ENCODE data around the gene MYL6. TPM values are rescaled to one million over a fixed set of nuclear protein-coding genes. Genes with fewer than 3 reads are reported as not detected.

The MYL6 gene
- total and polyA plus RNA-seq, 2 donors = 2,051 to 2,137 TPM

GRCh38 chr12:56141946-56142784, 16.0 kb upstream of the MYL6 start:
- H3K27me3 ChIP-seq (ENCODE audit: control insufficient read depth in 2 of 2, insufficient read depth in 1 of 2, low read length in 1 of 2) = no peaks in the 10 kb centered on the region
- DNase-seq (ENCODE audit: low read depth in 6 of 9, low spot score in 9 of 9) = no peak
- H3K36me3 ChIP-seq (ENCODE audit: control insufficient read depth in 2 of 2, insufficient read depth in 2 of 2, low read length in 1 of 2) = peaks cover 63 to 74% of the 10 kb centered on the region in 2 donors
- H3K9me3 ChIP-seq (ENCODE audit: control insufficient read depth in 2 of 2, insufficient read depth in 1 of 2, low read length in 1 of 2) = no peaks in the 10 kb centered on the region
- 95% methylated on average over 19 of the region's 19 CpGs for WGBS
- no peak overlapping the region for H3K4me3 ChIP-seq (ENCODE audit: low read length in 2 of 2)
- H3K27ac ChIP-seq (ENCODE audit: low read depth in 1 of 2, low read length in 1 of 2) = no peak overlapping the region
- peaks cover 0 to 14% of the 10 kb centered on the region in 2 donors for H3K4me1 ChIP-seq (ENCODE audit: control insufficient read depth in 2 of 2, insufficient read depth in 2 of 2, low read length in 2 of 2)

GRCh38 chr12:56143217-56143616, 14.9 kb upstream of the MYL6 start:
- WGBS = 89% methylated on average over 4 of the region's 4 CpGs
- Histone ChIP-seq H3K36me3 (ENCODE audit: control insufficient read depth in 2 of 2, insufficient read depth in 2 of 2, low read length in 1 of 2) (peaks cover 53 to 63% of the 10 kb centered on the region in 2 donors), H3K4me1 (ENCODE audit: control insufficient read depth in 2 of 2, insufficient read depth in 2 of 2, low read length in 2 of 2) (peaks cover 0 to 5% of the 10 kb centered on the region in 2 donors), H3K4me3 (ENCODE audit: low read length in 2 of 2) (no peak overlapping the region), H3K27me3 (ENCODE audit: control insufficient read depth in 2 of 2, insufficient read depth in 1 of 2, low read length in 1 of 2) (no peaks in the 10 kb centered on the region), H3K27ac (ENCODE audit: low read depth in 1 of 2, low read length in 1 of 2) (no peak overlapping the region), H3K9me3 (ENCODE audit: control insufficient read depth in 2 of 2, insufficient read depth in 1 of 2, low read length in 1 of 2) (no peaks in the 10 kb centered on the region)
- no peak for DNase-seq (ENCODE audit: low read depth in 6 of 9, low spot score in 9 of 9)

GRCh38 chr12:56143870-56144269, 14.3 kb upstream of the MYL6 start:
- no peak for DNase-seq (ENCODE audit: low read depth in 6 of 9, low spot score in 9 of 9)
- WGBS = 94% methylated on average over 8 of the region's 8 CpGs
- H3K36me3 ChIP-seq (ENCODE audit: control insufficient read depth in 2 of 2, insufficient read depth in 2 of 2, low read length in 1 of 2) = peaks cover 46 to 57% of the 10 kb centered on the region in 2 donors
- H3K27me3 ChIP-seq (ENCODE audit: control insufficient read depth in 2 of 2, insufficient read depth in 1 of 2, low read length in 1 of 2) = no peaks in the 10 kb centered on the region
- no peaks in the 10 kb centered on the region for H3K4me1 ChIP-seq (ENCODE audit: control insufficient read depth in 2 of 2, insufficient read depth in 2 of 2, low read length in 2 of 2)
- no peaks in the 10 kb centered on the region for H3K9me3 ChIP-seq (ENCODE audit: control insufficient read depth in 2 of 2, insufficient read depth in 1 of 2, low read length in 1 of 2)
- H3K27ac ChIP-seq (ENCODE audit: low read depth in 1 of 2, low read length in 1 of 2) = peak overlapping the region in 1 of 2 donors; percentile 7
- no peak overlapping the region for H3K4me3 ChIP-seq (ENCODE audit: low read length in 2 of 2)

- H3K27ac ChIP-seq (ENCODE audit: low read depth in 1 of 2, low read length in 1 of 2) = no peak overlapping the region
- H3K27me3 ChIP-seq (ENCODE audit: control insufficient read depth in 2 of 2, insufficient read depth in 1 of 2, low read length in 1 of 2) = no peaks in the 10 kb centered on the region
- WGBS = over 99% methylated on average over 3 of the region's 3 CpGs
- no peak overlapping the region for H3K4me3 ChIP-seq (ENCODE audit: low read length in 2 of 2)
- DNase-seq (ENCODE audit: low read depth in 6 of 9, low spot score in 9 of 9) = no peak
- no peaks in the 10 kb centered on the region for H3K9me3 ChIP-seq (ENCODE audit: control insufficient read depth in 2 of 2, insufficient read depth in 1 of 2, low read length in 1 of 2)
- H3K36me3 ChIP-seq (ENCODE audit: control insufficient read depth in 2 of 2, insufficient read depth in 2 of 2, low read length in 1 of 2) = peaks cover 42 to 44% of the 10 kb centered on the region in 2 donors
- H3K4me1 ChIP-seq (ENCODE audit: control insufficient read depth in 2 of 2, insufficient read depth in 2 of 2, low read length in 2 of 2) = no peaks in the 10 kb centered on the region
Observed at GRCh38 chr12:56145217-56145616, 12.9 kb upstream of the MYL6 start.

- Histone ChIP-seq H3K27me3 (ENCODE audit: control insufficient read depth in 2 of 2, insufficient read depth in 1 of 2, low read length in 1 of 2) (no peaks in the 10 kb centered on the region), H3K36me3 (ENCODE audit: control insufficient read depth in 2 of 2, insufficient read depth in 2 of 2, low read length in 1 of 2) (peaks cover 35 to 36% of the 10 kb centered on the region in 2 donors), H3K4me1 (ENCODE audit: control insufficient read depth in 2 of 2, insufficient read depth in 2 of 2, low read length in 2 of 2) (peaks cover 3 to 9% of the 10 kb centered on the region in 2 donors), H3K9me3 (ENCODE audit: control insufficient read depth in 2 of 2, insufficient read depth in 1 of 2, low read length in 1 of 2) (no peaks in the 10 kb centered on the region), H3K4me3 (ENCODE audit: low read length in 2 of 2) (no peak overlapping the region), H3K27ac (ENCODE audit: low read depth in 1 of 2, low read length in 1 of 2) (no peak overlapping the region)
- 94% methylated on average over 13 of the region's 13 CpGs for WGBS
- DNase-seq (ENCODE audit: low read depth in 6 of 9, low spot score in 9 of 9) = no peak
Observed at GRCh38 chr12:56146492-56147460, 11.4 kb upstream of the MYL6 start.

- Histone ChIP-seq H3K4me3 (ENCODE audit: low read length in 2 of 2) (no peak overlapping the region), H3K27ac (ENCODE audit: low read depth in 1 of 2, low read length in 1 of 2) (no peak overlapping the region), H3K9me3 (ENCODE audit: control insufficient read depth in 2 of 2, insufficient read depth in 1 of 2, low read length in 1 of 2) (no peaks in the 10 kb centered on the region), H3K4me1 (ENCODE audit: control insufficient read depth in 2 of 2, insufficient read depth in 2 of 2, low read length in 2 of 2) (peaks cover 14 to 34% of the 10 kb centered on the region in 2 donors), H3K27me3 (ENCODE audit: control insufficient read depth in 2 of 2, insufficient read depth in 1 of 2, low read length in 1 of 2) (no peaks in the 10 kb centered on the region), H3K36me3 (ENCODE audit: control insufficient read depth in 2 of 2, insufficient read depth in 2 of 2, low read length in 1 of 2) (peaks cover 2 to 9% of the 10 kb centered on the region in 2 donors)
- WGBS = 68% methylated on average over 3 of the region's 3 CpGs
- DNase-seq (ENCODE audit: low read depth in 6 of 9, low spot score in 9 of 9) = peak in 1 of 9 donors; percentile 19
Observed at GRCh38 chr12:56150563-56150962, 7.6 kb upstream of the MYL6 start.

- peak in 5 of 9 donors; percentile 59 to 87 (median 70) for DNase-seq (ENCODE audit: low read depth in 6 of 9, low spot score in 9 of 9)
- H3K36me3 ChIP-seq (ENCODE audit: control insufficient read depth in 2 of 2, insufficient read depth in 2 of 2, low read length in 1 of 2) = peaks cover 3 to 10% of the 10 kb centered on the region in 2 donors
- no peaks in the 10 kb centered on the region for H3K27me3 ChIP-seq (ENCODE audit: control insufficient read depth in 2 of 2, insufficient read depth in 1 of 2, low read length in 1 of 2)
- H3K4me1 ChIP-seq (ENCODE audit: control insufficient read depth in 2 of 2, insufficient read depth in 2 of 2, low read length in 2 of 2) = peaks cover 14 to 34% of the 10 kb centered on the region in 2 donors
- no peaks in the 10 kb centered on the region for H3K9me3 ChIP-seq (ENCODE audit: control insufficient read depth in 2 of 2, insufficient read depth in 1 of 2, low read length in 1 of 2)
- H3K4me3 ChIP-seq (ENCODE audit: low read length in 2 of 2) = peak overlapping the region; percentile 68 to 87
- 3% methylated on average over 12 of the region's 12 CpGs for WGBS
- H3K27ac ChIP-seq (ENCODE audit: low read depth in 1 of 2, low read length in 1 of 2) = peak overlapping the region; percentile 96 to 99
Observed at GRCh38 chr12:56151672-56152131, 6.5 kb upstream of the MYL6 start.

GRCh38 chr12:56152132-56152755, 5.9 kb upstream of the MYL6 start, which contains the start of gene MYL6B:
Gene MYL6B (plus strand): TSS chr12:56152587. CDS start chr12:56153919, 1,332 bp downstream.
- Histone ChIP-seq H3K27ac (ENCODE audit: low read depth in 1 of 2, low read length in 1 of 2) (peak within 1 kb of the TSS; percentile 96 to 99), H3K4me1 (ENCODE audit: control insufficient read depth in 2 of 2, insufficient read depth in 2 of 2, low read length in 2 of 2) (peaks cover 17 to 39% of the 10 kb centered on the region in 2 donors), H3K36me3 (ENCODE audit: control insufficient read depth in 2 of 2, insufficient read depth in 2 of 2, low read length in 1 of 2) (peaks cover 3 to 10% of the 10 kb centered on the region in 2 donors), H3K4me3 (ENCODE audit: low read length in 2 of 2) (peak within 1 kb of the TSS; percentile 68 to 87), H3K27me3 (ENCODE audit: control insufficient read depth in 2 of 2, insufficient read depth in 1 of 2, low read length in 1 of 2) (no peaks in the 10 kb centered on the region), H3K9me3 (ENCODE audit: control insufficient read depth in 2 of 2, insufficient read depth in 1 of 2, low read length in 1 of 2) (no peaks in the 10 kb centered on the region)
- WGBS = under 1% methylated on average over 37 of the region's 37 CpGs
- DNase-seq (ENCODE audit: low read depth in 6 of 9, low spot score in 9 of 9) = peak; percentile 84 to 97 (median 89)

Measured in thymus (tissue), 11 donors.